BJ (cell line): Measurements from ENCODE around the gene HINT1. TPM values are rescaled to one million over a fixed set of nuclear protein-coding genes. Genes with fewer than 3 reads are reported as not detected.
"Not testable (repeated sequence)": the region's sequence is repeated elsewhere in the genome, so short reads cannot be mapped to it uniquely, and the experiment has no call there.

Experiments used
- CTCF ChIA-PET: fragments of 350-600 bp; formaldehyde crosslinking; extraction: SDS; loops from one replicate; lab custom pipeline; 2021; ENCODE audit warnings: antibody characterized with exemption, inconsistent platforms; lab: Yijun Ruan, JAX
- POLR2A ChIA-PET: fragments of 300-600 bp; sonication (Branson Sonifier 250); formaldehyde crosslinking; extraction: SDS; loops from one replicate; lab custom pipeline; 2021; ENCODE audit warnings: antibody characterized with exemption; lab: Charles Lee
- DNase-seq: peaks from one replicate; pipeline ENCODE4 v3.0.0-alpha.2; 2011; ENCODE audit warnings: low read depth
- H3K27me3 ChIP-seq: 2 replicates; pipeline ENCODE4 v1.6.0; 2011; ENCODE audit warnings: low read length; ENCODE audit not compliant: control insufficient read depth, insufficient read depth
- H3K36me3 ChIP-seq: 2 replicates; pipeline ENCODE4 v1.5.1; 2011; ENCODE audit warnings: low read length; ENCODE audit not compliant: control insufficient read depth, insufficient read depth
- H3K4me3 ChIP-seq: 2 replicates; pipeline ENCODE4 v1.5.1; 2011; ENCODE audit warnings: low read depth, mild to moderate bottlenecking, control low read depth, low read length
- CTCF ChIP-seq: IDR thresholded peaks from 2 replicates; pipeline ENCODE4 v1.5.1; 2011; ENCODE audit warnings: low read depth, mild to moderate bottlenecking, control low read depth, inconsistent platforms, low read length, moderate library complexity; ENCODE audit not compliant: insufficient read depth
- polyA plus RNA-seq: library from polyadenylated mRNA; depleted of rRNA; stranded (reverse); fragments of >200 nt; gene quantifications from 2 replicates; pipeline ENCODE4 v1.2.3, GENCODE V29; 2011

HINT1 gene
- polyA plus RNA-seq, 1 experiment = 335 TPM

GRCh38 chr5:131200560-131200959 lies 35.5 kb upstream of the HINT1 start:
- no peak for DNase-seq
- H3K36me3 ChIP-seq = no peaks in the 10 kb centered on the region
- no peaks in the 10 kb centered on the region for H3K27me3 ChIP-seq
- ChIA-PET CTCF (no interaction called here), POLR2A (no interaction called here)
- no peak for TF ChIP-seq CTCF
- H3K4me3 ChIP-seq = no peak overlapping the region

GRCh38 chr5:131198625-131199024 lies 33.6 kb upstream of the HINT1 start:
- POLR2A ChIA-PET = no interaction called here
- H3K4me3 ChIP-seq = no peak overlapping the region
- no peaks in the 10 kb centered on the region for H3K27me3 ChIP-seq
- H3K36me3 ChIP-seq = no peaks in the 10 kb centered on the region
- DNase-seq = no peak
- no peak for TF ChIP-seq CTCF
- CTCF ChIA-PET = no interaction called here

- no peak for TF ChIP-seq CTCF
- Histone ChIP-seq H3K4me3 (no peak overlapping the region), H3K36me3 (no peaks in the 10 kb centered on the region), H3K27me3 (no peaks in the 10 kb centered on the region)
- ChIA-PET POLR2A (no interaction called here), CTCF (interaction anchor here (1.1 to 1.2 kb wide), 2 partner anchors 10 to 26 kb away, joined by 3 to 4 read pairs; no protein-coding TSS in a partner anchor)
- peak; percentile 19 for DNase-seq
Observed at GRCh38 chr5:131196331-131196730, 31.3 kb upstream of the HINT1 start.

- no peak for DNase-seq
- no peaks in the 10 kb centered on the region for H3K27me3 ChIP-seq
- no peak overlapping the region for H3K4me3 ChIP-seq
- TF ChIP-seq CTCF = no peak
- POLR2A ChIA-PET = no interaction called here
- H3K36me3 ChIP-seq = no peaks in the 10 kb centered on the region
- CTCF ChIA-PET = interaction anchor here (1.1 kb wide), 1 partner anchor 27 kb away, joined by 3 read pairs; no protein-coding TSS in a partner anchor
Observed at GRCh38 chr5:131195696-131196095, 30.6 kb upstream of the HINT1 start.

GRCh38 chr5:131194725-131195124 lies 29.7 kb upstream of the HINT1 start:
- Histone ChIP-seq H3K27me3 (no peaks in the 10 kb centered on the region), H3K4me3 (no peak overlapping the region), H3K36me3 (no peaks in the 10 kb centered on the region)
- ChIA-PET CTCF (no interaction called here), POLR2A (no interaction called here)
- no peak for DNase-seq
- TF ChIP-seq CTCF = no peak

GRCh38 chr5:131193897-131194296 lies 28.8 kb upstream of the HINT1 start:
- H3K27me3 ChIP-seq, H3K36me3 ChIP-seq, DNase-seq, POLR2A ChIA-PET, H3K4me3 ChIP-seq: not testable (repeated sequence)
- CTCF ChIA-PET = interaction anchor here (0.8 kb wide), 1 partner anchor 22 kb away, joined by 3 read pairs; no protein-coding TSS in a partner anchor
